Neuron (in vitro differentiated cells): Measurements from ENCODE around the gene EFCAB6.

Experiments used
- H2AFZ ChIP-seq: one replicate; pipeline ENCODE4 v1.6.1; 2013; ENCODE audit warnings: low read depth, mild to moderate bottlenecking, inconsistent platforms, low read length, moderate library complexity
- H3K27me3 ChIP-seq: one replicate; pipeline ENCODE4 v1.6.1; 2013; ENCODE audit warnings: low read length; ENCODE audit not compliant: insufficient read depth
- H3K36me3 ChIP-seq: one replicate; pipeline ENCODE4 v1.6.1; 2013; ENCODE audit warnings: low read length; ENCODE audit not compliant: insufficient read depth
- H3K4me1 ChIP-seq: one replicate; pipeline ENCODE4 v1.6.1; 2013; ENCODE audit warnings: low read length; ENCODE audit not compliant: insufficient read depth
- H3K4me3 ChIP-seq: 2 replicates; pipeline ENCODE4 v1.5.1; 2013; ENCODE audit warnings: mild to moderate bottlenecking, low read length, moderate library complexity
- H3K9me3 ChIP-seq: one replicate; pipeline ENCODE4 v1.6.1; 2013; ENCODE audit warnings: low read length

The EFCAB6 gene

GRCh38 chr22:43831561-43832392 lies 19.7 kb upstream of the EFCAB6 start:
- peaks cover 17% of the 10 kb centered on the region for H3K4me1 ChIP-seq
- no peak overlapping the region for H3K4me3 ChIP-seq
- H3K27me3 ChIP-seq: no peaks in the 10 kb centered on the region
- no peak overlapping the region for H2AFZ ChIP-seq
- peaks cover 2% of the 10 kb centered on the region for H3K9me3 ChIP-seq
- H3K36me3 ChIP-seq: peaks cover 18% of the 10 kb centered on the region

DNA sequence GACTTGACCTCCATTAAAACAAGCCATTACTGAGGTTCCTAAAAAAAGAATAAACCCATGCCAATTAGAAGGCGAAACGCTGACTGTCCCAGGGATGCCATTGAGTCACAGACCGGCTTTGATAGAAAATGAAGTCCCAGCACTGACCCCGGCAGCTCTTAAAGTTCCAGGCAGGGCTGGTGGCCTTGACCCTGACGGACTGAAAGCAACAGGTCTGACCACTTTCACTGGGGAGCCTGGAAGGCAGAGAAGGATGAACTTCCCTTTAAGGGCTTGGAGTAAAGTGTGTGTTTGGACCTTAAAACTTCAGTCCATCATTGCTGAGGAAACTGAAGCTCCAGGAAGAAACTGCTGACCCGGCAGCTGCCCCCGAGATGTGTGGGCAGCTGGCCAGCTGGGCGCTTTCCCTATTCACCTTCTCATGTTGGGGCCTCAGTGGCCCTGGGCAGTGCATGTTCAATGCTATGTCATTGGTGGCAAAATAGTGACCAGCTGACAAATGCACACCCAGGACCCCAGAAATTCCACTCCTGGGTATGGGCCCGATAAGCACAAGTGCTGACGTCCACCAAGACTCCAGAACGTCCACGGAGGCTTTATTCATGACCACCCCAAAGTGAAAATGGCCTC lies 18.9 kb upstream of the EFCAB6 start:
- Histone ChIP-seq H3K36me3 (peaks cover 18% of the 10 kb centered on the region), H2AFZ (no peak overlapping the region), H3K27me3 (no peaks in the 10 kb centered on the region), H3K9me3 (peaks cover 2% of the 10 kb centered on the region), H3K4me1 (peaks cover 24% of the 10 kb centered on the region), H3K4me3 (no peak overlapping the region)

DNA sequence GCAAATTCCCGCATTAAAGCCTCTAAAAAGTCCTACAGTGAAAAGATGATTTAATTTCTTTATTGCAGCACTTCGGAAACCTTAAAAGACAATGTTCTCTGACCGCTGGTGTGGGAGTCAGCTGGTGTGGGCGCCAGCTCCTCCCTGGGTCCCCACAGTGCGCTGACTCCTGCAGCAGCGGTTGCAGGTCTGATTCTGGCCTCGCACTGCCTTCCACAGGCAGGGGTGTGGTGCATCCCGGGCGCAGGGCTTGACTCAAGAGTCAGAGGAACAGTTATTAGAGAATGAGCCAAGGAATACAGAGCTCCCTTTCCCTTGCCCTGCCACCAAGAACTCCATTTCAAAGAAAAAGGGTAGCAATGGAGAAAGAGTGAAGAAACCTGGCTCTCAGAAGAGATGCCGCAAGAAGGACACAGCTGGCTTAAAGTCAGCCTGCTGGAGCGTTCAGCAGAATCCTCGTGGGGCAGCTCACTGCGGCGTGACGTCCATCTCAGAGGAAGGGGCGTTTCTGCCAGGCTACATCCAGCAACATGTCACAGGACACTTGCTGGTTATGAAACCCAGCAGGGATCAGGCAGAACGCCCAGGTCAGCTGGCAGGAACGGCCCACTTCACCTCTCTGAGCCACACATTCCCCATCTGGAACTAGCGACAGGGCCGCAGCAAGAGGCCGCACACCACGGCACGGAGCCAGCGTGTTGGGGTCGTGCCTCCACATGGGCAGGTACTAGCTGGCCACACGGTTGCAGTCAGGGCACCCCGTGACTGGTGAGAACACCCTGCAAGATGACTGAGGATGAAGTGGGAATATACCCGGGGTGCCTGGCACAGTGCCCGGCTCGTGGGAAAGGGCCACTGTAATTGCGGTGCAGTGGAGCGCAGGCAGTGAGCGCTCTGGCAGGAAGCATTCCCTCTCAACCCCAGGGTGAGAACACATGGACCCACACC lies 18.1 kb upstream of the EFCAB6 start:
- peaks cover 10% of the 10 kb centered on the region for H3K36me3 ChIP-seq
- no peak overlapping the region for H2AFZ ChIP-seq
- no peaks in the 10 kb centered on the region for H3K27me3 ChIP-seq
- H3K4me3 ChIP-seq: no peak overlapping the region
- no peaks in the 10 kb centered on the region for H3K9me3 ChIP-seq
- peaks cover 27% of the 10 kb centered on the region for H3K4me1 ChIP-seq

- no peak overlapping the region for H2AFZ ChIP-seq
- peaks cover 10% of the 10 kb centered on the region for H3K36me3 ChIP-seq
- H3K9me3 ChIP-seq: no peaks in the 10 kb centered on the region
- H3K4me3 ChIP-seq: no peak overlapping the region
- H3K27me3 ChIP-seq: no peaks in the 10 kb centered on the region
- H3K4me1 ChIP-seq: peaks cover 27% of the 10 kb centered on the region
Measured at GRCh38 chr22:43828998-43829782, 17.1 kb upstream of the EFCAB6 start.

- H3K9me3 ChIP-seq: no peaks in the 10 kb centered on the region
- no peak overlapping the region for H2AFZ ChIP-seq
- H3K4me3 ChIP-seq: no peak overlapping the region
- H3K36me3 ChIP-seq: peaks cover 10% of the 10 kb centered on the region
- H3K27me3 ChIP-seq: no peaks in the 10 kb centered on the region
- H3K4me1 ChIP-seq: peaks cover 27% of the 10 kb centered on the region
Measured at GRCh38 chr22:43828725-43828997, 16.6 kb upstream of the EFCAB6 start.

- H3K4me1 ChIP-seq: peaks cover 30% of the 10 kb centered on the region
- H3K4me3 ChIP-seq: no peak overlapping the region
- H3K27me3 ChIP-seq: no peaks in the 10 kb centered on the region
- peaks cover 10% of the 10 kb centered on the region for H3K36me3 ChIP-seq
- H2AFZ ChIP-seq: no peak overlapping the region
- H3K9me3 ChIP-seq: no peaks in the 10 kb centered on the region
Measured at GRCh38 chr22:43827926-43828724, 16.0 kb upstream of the EFCAB6 start.

DNA sequence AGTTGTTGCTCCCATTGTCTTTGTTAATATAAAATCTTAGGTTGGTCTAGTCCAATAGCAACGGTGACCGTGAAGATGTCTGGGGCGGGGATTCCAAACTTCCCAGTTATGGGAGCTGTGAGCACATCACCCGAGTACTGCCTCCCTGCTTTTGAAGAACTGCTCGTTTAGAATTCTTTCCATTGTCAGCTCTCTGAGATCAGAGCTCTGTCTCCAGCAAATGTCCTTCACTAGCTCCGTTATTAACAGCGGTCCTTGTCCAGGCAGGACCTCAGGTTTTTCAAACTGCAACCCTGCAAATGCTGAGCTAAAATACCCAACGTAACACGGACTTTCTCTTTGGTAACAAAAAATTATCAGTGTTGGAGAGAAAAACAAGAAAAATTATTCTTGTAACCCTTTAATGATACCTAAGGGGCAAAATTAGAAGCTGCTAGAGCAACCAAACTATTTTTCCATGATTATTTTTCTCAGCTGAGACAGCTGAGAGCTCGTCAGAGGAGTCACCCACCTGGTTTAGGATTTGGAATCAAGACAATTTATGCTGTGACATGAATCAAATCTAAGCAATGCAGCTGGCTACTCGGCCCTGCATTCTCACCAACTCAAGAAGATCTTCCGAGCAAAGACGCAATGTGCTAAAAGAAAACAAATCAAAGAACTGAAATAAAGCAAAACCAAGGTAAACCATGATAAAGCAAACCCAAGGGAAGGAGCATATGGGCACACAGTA lies 15.1 kb upstream of the EFCAB6 start:
- no peaks in the 10 kb centered on the region for H3K9me3 ChIP-seq
- no peaks in the 10 kb centered on the region for H3K27me3 ChIP-seq
- H3K4me3 ChIP-seq: no peak overlapping the region
- no peak overlapping the region for H2AFZ ChIP-seq
- peaks cover 34% of the 10 kb centered on the region for H3K4me1 ChIP-seq
- H3K36me3 ChIP-seq: peaks cover 10% of the 10 kb centered on the region

- no peak overlapping the region for H2AFZ ChIP-seq
- H3K27me3 ChIP-seq: no peaks in the 10 kb centered on the region
- no peak overlapping the region for H3K4me3 ChIP-seq
- no peaks in the 10 kb centered on the region for H3K9me3 ChIP-seq
- H3K36me3 ChIP-seq: peaks cover 6% of the 10 kb centered on the region
- H3K4me1 ChIP-seq: peaks cover 34% of the 10 kb centered on the region
Measured at GRCh38 chr22:43826142-43827002, 14.3 kb upstream of the EFCAB6 start.

DNA sequence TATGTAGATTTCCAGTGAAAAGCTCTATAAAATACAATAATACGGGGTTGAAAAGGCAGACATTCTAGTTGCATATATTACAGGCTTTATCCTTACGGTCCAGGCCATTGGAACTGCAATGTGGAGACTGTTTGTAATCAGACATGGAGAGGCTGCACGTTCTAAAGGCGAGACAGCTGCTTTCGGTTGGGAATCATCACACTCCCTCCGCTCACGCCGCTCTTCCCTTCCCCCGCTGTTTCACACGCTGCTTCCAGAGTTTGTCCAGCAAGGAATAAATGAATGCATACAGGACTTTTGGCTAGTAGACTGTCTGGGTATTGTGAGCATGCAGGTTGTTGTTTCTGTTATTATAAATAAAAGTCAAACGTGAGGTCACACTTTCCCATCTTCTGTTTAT lies 13.5 kb upstream of the EFCAB6 start:
- no peaks in the 10 kb centered on the region for H3K9me3 ChIP-seq
- H3K27me3 ChIP-seq: no peaks in the 10 kb centered on the region
- H3K36me3 ChIP-seq: peaks cover 4% of the 10 kb centered on the region
- no peak overlapping the region for H3K4me3 ChIP-seq
- peaks cover 34% of the 10 kb centered on the region for H3K4me1 ChIP-seq
- no peak overlapping the region for H2AFZ ChIP-seq

GRCh38 chr22:43824724-43825420 lies 12.8 kb upstream of the EFCAB6 start:
- H3K4me1 ChIP-seq: peaks cover 34% of the 10 kb centered on the region
- H3K27me3 ChIP-seq: no peaks in the 10 kb centered on the region
- H2AFZ ChIP-seq: no peak overlapping the region
- no peaks in the 10 kb centered on the region for H3K36me3 ChIP-seq
- H3K4me3 ChIP-seq: no peak overlapping the region
- H3K9me3 ChIP-seq: no peaks in the 10 kb centered on the region
